Limb (tissue), 2 donors: ENCODE results near the gene LILRA5.
"Not testable (repeated sequence)": the region's sequence is repeated elsewhere in the genome, so short reads cannot be mapped to it uniquely, and the experiment has no call there.

Experiments used
- DNase-seq, 2 donors: peaks; one replicate each; pipeline ENCODE4 v3.0.0-alpha.2; 2016; ENCODE audit errors: extremely low spot score in 2 of 2

Gene LILRA5

DNA sequence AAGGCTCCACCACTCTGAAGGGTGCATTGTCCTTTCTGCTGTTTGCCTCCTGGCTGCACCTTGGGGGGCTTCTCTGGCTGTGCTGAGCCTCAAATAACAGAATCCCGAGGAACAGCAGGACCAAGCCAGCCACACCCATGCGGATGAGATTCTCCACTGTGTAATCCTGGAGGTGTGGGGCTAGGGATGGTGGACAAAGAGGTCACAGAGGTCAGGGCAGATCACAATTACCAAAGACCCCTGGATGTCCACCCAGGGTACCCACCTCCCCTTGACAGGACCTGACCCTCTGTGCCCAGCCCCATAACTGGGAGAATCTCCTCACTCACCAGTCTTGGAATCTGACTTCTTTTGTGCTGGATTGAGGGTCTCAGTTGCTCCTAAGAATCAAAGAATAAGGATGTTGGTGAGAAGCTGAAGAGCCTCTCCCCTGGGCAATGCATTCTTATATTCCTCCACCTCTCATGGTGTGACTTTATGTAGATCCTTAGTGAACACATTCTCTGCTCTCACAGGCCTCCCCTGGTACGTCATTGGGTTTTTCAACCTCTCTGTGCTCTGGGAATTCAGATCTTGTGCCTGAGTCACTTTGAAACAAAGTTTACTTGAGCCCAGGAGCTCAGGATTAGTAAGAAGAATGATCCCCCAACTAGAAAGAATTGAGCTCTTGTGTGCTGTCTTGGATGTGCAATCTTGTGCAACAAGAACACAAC is 20.8 kb upstream of the LILRA5 start:
- DNase-seq = no peak

- DNase-seq = no peak
Measured at GRCh38 chr19:54332149-54332548, 19.2 kb upstream of the LILRA5 start.

DNA sequence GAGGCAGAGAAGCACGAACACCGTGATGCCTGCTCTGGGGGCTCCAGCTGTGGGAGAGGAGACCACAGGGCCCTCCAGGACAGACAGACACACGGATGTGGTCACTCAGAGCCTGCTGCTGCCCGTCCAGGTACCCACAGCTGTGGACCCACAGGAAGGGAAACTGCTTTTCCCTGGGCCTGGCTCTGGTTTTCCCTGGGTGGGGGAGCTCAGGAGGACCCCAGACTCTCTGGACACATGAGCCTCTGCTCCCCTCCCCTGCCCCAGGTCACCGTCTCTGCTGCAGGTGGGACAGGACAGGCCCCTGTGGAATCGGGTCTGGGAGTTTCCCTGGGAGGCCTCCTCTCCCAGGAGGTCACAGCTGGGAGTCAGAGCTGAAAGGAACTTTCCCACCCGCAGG is 18.7 kb upstream of the LILRA5 start:
- DNase-seq = no peak

- DNase-seq = no peak
Measured at GRCh38 chr19:54329476-54330165, 16.7 kb upstream of the LILRA5 start.

DNA sequence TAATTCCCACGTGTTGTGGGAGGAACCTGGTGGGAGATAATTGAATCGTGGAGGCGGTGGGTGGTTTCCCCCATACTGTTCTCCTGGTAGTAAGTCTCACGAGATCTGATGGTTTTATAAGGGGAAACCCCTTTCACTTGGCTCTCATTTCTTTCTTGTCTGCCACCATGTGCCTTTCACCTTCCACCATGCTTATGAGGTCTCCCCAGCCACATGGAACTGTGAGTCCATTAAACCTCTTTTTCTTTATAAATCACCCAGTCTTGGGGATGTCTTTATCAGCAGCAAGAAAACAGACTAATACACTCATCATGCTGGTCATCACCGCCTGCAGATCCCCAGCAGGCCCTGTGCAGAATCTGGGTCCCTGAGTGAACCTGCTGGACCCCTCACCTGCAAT is 15.8 kb upstream of the LILRA5 start:
- not testable (repeated sequence) for DNase-seq

DNA sequence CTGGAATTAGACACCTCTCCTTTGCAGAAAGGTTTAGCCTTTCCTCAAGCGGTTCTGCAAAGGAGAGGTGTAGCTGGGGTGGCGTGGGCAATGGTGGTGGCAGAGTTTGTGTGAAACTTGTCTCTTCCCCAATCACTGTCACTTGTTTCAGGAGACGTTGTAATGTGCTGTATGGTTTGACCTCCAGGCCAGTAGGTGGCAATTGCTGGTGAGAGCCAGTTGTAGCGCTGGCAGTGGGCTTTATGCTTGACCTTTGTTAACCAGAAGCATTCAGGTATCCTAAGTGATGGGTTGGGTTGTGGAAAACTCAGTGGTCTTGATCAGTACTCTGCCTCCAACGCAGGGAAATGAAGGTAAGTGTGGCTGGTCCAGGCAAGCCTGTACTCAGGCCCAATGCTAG is 12.7 kb upstream of the LILRA5 start:
- DNase-seq = no peak

DNA sequence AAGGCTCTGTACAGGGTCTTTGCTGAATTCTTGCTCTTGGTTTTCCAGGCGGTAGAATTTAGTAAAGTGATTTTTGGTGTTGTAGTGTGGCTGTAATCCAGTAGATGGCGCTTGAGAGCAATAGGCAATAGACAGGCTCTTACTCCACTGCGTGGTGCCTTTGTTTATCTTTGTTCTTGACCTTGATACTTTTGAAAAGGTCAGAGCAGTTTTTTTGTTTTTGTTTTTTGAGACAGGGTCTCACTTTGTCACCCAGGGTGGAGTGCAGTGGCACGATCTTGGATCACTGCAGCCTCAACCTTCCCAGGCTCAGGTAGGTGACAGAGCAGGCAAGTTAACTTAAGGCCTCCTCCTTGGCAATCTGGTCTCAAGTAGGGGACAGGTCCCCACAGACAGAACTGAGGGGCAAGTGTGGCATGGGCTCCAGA is 12.2 kb upstream of the LILRA5 start:
- peak; percentile 32 to 43 for DNase-seq

DNA sequence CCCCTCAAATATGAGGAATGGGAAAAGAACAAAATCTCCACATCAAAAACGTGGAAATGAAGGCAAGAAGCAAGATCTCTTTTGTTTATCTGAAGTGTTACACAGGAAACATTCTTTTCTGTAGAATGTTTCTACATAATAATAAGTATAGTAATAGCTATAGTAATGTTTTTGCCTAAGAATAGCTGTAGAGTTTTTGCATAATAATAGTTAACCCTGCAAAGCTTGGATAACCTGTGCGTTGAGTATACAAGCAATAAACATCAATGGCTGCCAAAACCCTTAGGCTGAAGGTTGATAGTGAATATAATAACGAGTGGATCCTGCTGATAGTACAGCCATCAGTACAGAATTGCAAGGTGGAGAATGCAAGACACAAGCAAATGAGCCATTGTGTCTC is 11.1 kb upstream of the LILRA5 start:
- no peak for DNase-seq

- DNase-seq = not testable (repeated sequence)
Measured at GRCh38 chr19:54322934-54323333, 10.0 kb upstream of the LILRA5 start.

- not testable (repeated sequence) for DNase-seq
Measured at GRCh38 chr19:54322295-54322694, 9.3 kb upstream of the LILRA5 start.

GRCh38 chr19:54319892-54320670 is 7.1 kb upstream of the LILRA5 start:
- no peak for DNase-seq

DNA sequence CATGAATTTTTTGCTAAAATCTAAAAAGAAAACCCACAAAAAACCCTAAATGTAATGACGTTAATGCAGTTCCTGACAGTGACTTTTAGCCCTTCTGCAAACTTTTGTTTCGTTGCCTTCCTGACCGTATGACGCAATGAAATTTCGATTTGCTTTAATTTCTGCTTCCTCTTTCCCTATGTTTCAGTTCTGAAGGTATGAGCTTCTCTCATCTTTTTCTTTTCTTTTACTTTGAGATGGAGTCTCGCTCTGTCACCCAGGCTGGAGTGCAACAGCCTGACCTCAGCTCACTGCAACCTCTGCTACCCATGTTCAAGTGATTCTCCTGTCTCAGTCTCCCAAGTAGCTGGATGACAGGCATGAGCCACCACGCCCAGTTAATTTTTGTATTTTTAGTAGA is 6.1 kb upstream of the LILRA5 start:
- no peak for DNase-seq

- DNase-seq = no peak
Measured at GRCh38 chr19:54317965-54318240, 4.9 kb upstream of the LILRA5 start.

- DNase-seq = no peak
Measured at GRCh38 chr19:54317108-54317964, 4.4 kb upstream of the LILRA5 start.

DNA sequence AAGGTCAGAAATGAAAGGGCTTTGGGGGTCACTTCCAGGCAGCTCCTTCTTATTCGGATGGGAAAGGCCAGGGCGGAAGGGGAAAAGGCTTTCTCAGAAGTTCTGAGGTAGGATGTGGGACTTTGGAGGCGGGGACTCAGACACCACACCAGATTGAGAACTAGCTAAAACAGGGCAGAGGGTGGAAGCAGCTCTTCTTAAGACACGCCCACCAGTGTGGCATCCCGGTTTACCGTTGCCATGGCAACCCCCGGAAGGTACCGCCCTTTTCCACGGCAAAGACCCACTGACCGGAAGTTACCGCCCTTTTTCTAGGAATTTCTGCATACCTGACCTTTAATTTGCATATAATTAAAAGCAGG is 3.8 kb upstream of the LILRA5 start:
- no peak for DNase-seq

DNA sequence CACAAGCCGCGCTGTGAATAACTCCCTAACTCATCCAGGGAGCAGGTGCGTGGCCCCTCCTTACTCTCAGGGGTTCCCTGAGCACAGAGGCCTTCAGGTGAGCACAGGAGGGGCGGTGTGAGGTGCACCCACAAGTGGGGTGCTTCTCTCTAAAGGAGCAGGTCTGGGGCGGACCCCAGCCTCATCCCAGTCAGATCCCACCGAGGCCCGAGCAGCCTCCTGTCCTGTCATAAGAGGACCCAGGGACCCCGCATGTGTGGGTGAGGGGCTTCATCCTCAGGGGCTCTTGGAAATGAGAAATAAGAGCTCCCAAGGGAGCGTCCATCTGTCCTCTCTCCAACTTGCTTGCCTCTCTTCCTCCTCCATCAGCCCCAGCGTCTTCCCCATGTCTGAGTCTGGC is 3.0 kb upstream of the LILRA5 start:
- no peak for DNase-seq

GRCh38 chr19:54312011-54312410 is 955 bp downstream of the LILRA5 start:
- no peak for DNase-seq

- DNase-seq = no peak
Measured at GRCh38 chr19:54311486-54311885, 1.5 kb downstream of the LILRA5 start.

DNA sequence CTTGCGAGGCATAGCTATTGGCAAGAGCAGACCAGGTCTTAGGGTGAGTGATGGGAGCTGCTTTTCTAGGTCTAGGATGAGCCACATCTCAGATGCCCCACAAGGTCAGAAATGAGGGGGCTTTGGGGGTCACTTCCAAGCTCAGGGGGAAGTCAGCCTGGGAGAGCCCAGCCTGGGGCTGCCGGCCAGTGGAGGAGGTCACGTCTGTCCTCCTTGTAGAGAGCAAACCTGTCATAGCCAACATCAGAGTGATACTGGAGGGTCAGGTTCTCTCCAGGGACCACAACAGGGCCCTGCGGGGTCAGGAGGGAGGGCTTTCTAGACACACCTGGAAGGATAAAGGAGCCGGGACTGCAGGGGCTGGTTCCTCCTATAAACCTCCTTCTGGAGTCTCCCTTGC is 2.4 kb downstream of the LILRA5 start:
- no peak for DNase-seq

DNA sequence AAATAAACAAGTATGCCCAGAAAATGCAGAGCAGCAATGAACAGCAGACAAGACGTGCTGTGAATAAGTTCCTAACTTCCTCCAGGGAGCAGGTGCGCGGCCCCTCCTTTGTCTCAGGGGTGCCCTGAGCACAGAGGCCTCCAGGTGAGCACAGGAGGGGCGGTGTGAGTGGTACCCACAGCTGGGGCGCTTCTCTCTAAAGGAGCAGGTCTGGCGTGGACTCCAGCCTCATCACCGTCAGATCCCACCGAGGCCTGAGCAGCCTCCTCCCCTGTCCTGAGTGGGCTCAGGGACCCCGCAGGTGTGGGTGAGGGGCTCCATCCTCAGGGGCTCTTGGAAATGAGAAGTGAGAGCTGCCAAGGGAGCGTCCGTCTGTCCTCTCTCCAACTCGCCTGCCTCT is 3.2 kb downstream of the LILRA5 start:
- DNase-seq = no peak

DNA sequence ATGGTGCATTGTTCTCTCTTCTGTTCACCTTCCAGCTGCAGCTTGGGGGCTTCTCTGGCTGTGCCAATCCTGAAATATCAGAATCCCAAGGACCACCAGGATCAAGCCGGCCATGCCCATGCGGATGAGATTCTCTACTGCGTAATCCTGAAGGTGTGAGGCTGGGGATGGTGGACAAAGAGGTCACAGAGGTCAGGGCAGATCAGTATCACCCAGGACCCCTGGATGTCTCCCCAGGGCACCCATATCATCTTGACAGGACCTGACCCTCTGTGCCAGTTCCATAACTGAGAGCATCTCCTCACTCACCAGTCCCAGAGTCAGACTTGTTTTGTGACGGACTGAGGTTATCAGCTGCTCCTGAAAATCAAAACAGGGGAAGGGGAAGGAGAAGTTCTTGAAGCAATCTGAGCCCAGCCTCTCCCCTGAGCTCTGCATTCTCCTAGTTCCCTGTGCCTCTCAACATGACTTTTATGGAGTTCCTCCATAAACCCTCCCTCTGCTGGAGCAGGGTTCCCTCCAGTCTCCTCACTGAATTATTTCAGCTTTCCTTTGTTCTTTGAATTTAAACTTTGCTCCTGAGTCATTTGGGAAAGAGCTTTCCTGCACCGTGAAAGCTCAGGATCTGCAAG is 5.5 kb downstream of the LILRA5 start:
- no peak for DNase-seq
